Calu3 (cell line): Measurements from ENCODE around the gene TBC1D1. TPM values are rescaled to one million over a fixed set of nuclear protein-coding genes. Genes with fewer than 3 reads are reported as not detected.

Experiments
- BruUV-seq: library from RNA; stranded (reverse); fragments of 400-500 nt; replicated peaks from 2 replicates; lab custom pipeline; 2021; lab: Mats Ljungman, UMichigan
- CTCF ChIA-PET: fragments of 300-600 bp; sonication (Branson Sonifier 250); formaldehyde crosslinking; loops from one replicate; lab custom pipeline; 2022; ENCODE audit warnings: antibody characterized with exemption; lab: Charles Lee
- DNase-seq: peaks from one replicate; pipeline ENCODE4 v3.0.0; 2022
- H3K27ac Mint-ChIP-seq: one replicate; pipeline ENCODE4 v1.8.0; 2022; ENCODE audit warnings: mixed read lengths; ENCODE audit not compliant: unreplicated experiment
- H3K27me3 Mint-ChIP-seq: one replicate; pipeline ENCODE4 v1.8.0; 2022; ENCODE audit warnings: mixed read lengths; ENCODE audit not compliant: unreplicated experiment
- H3K36me3 Mint-ChIP-seq: one replicate; pipeline ENCODE4 v1.8.0; 2022; ENCODE audit warnings: mild to moderate bottlenecking, moderate library complexity, mixed read lengths; ENCODE audit not compliant: insufficient read depth, unreplicated experiment
- H3K4me1 Mint-ChIP-seq: one replicate; pipeline ENCODE4 v1.8.0; 2022; ENCODE audit warnings: mild to moderate bottlenecking, low read depth, mixed read lengths; ENCODE audit not compliant: unreplicated experiment
- H3K4me3 Mint-ChIP-seq: one replicate; pipeline ENCODE4 v1.8.0; 2022; ENCODE audit warnings: mild to moderate bottlenecking, low read depth, moderate library complexity, mixed read lengths; ENCODE audit not compliant: unreplicated experiment
- H3K9me3 Mint-ChIP-seq: one replicate; pipeline ENCODE4 v1.8.0; 2022; ENCODE audit warnings: low read depth, mixed read lengths; ENCODE audit not compliant: unreplicated experiment
- CTCF ChIP-seq: fragments of 200-600 bp; IDR thresholded peaks from one replicate; pipeline ENCODE4 v1.8.0; 2022; ENCODE audit warnings: antibody characterized with exemption; ENCODE audit not compliant: unreplicated experiment
- intact Hi-C: fragments of 100-400 bp; cut with micrococcal nuclease; formaldehyde crosslinking; loops from one replicate; pipeline ENCODE4 v1.10.0; 2022; ENCODE audit not compliant: unreplicated experiment
- total RNA-seq: library from RNA; stranded (reverse); gene quantifications from 2 replicates; pipeline ENCODE4 v1.2.3, GENCODE V29; 2022

Gene TBC1D1
- total RNA-seq, 1 experiment from 2014 or later, result 39.8 TPM

GRCh38 chr4:37885496-37885895 is 5.4 kb upstream of the TBC1D1 start:
- no peaks in the 10 kb centered on the region for H3K4me1 Mint-ChIP-seq
- H3K9me3 Mint-ChIP-seq, result no peaks in the 10 kb centered on the region
- no peak overlapping the region for H3K4me3 Mint-ChIP-seq
- TF ChIP-seq CTCF, result no peak
- H3K27me3 Mint-ChIP-seq, result peaks cover 12% of the 10 kb centered on the region
- no TSS peak for BruUV-seq
- H3K27ac Mint-ChIP-seq, result no peak overlapping the region
- DNase-seq, result no peak
- intact Hi-C loops, result no loop called here
- CTCF ChIA-PET, result no interaction called here
- no peaks in the 10 kb centered on the region for H3K36me3 Mint-ChIP-seq

GRCh38 chr4:37889849-37890800 is 759 bp upstream of the TBC1D1 start:
- peak; percentile 44 for DNase-seq
- CTCF ChIA-PET, result no interaction called here
- intact Hi-C loops, result loop anchor here (5.0 kb wide), 1 partner anchor 92 kb away; no protein-coding TSS in a partner anchor
- Mint-ChIP-seq H3K9me3 (no peaks in the 10 kb centered on the region), H3K27me3 (peaks cover 12% of the 10 kb centered on the region), H3K36me3 (no peaks in the 10 kb centered on the region), H3K27ac (no peak overlapping the region), H3K4me1 (no peaks in the 10 kb centered on the region), H3K4me3 (peak overlapping the region; percentile 59)
- no peak for TF ChIP-seq CTCF
- BruUV-seq, result no TSS peak

- Mint-ChIP-seq H3K4me1 (no peaks in the 10 kb centered on the region), H3K27me3 (peaks cover 12% of the 10 kb centered on the region), H3K9me3 (no peaks in the 10 kb centered on the region), H3K27ac (no peak overlapping the region), H3K4me3 (peak overlapping the region; percentile 59), H3K36me3 (no peaks in the 10 kb centered on the region)
- intact Hi-C loops, result loop anchor here (5.0 kb wide), 1 partner anchor 91 kb away; no protein-coding TSS in a partner anchor
- BruUV-seq, result no TSS peak
- TF ChIP-seq CTCF, result no peak
- peak; percentile 16 for DNase-seq
- CTCF ChIA-PET, result interaction anchor here (0.6 to 1.1 kb wide), 4 partner anchors 37 to 324 kb away, joined by 3 to 4 read pairs (median 4); no protein-coding TSS in a partner anchor
Measured at GRCh38 chr4:37891260-37892159, 626 bp downstream of the TBC1D1 start.

GRCh38 chr4:37892641-37893040 is 1.8 kb downstream of the TBC1D1 start:
- no TSS peak for BruUV-seq
- H3K27me3 Mint-ChIP-seq, result peaks cover 12% of the 10 kb centered on the region

More at GRCh38 chr4:37892641-37893040, 1.8 kb downstream of the TBC1D1 start:
- Mint-ChIP-seq H3K9me3 (no peaks in the 10 kb centered on the region), H3K36me3 (no peaks in the 10 kb centered on the region), H3K4me3 (no peak overlapping the region), H3K4me1 (no peaks in the 10 kb centered on the region), H3K27ac (no peak overlapping the region)
- intact Hi-C loops, result loop anchor here (5.0 kb wide), 1 partner anchor 90 kb away; no protein-coding TSS in a partner anchor
- CTCF ChIA-PET, result interaction anchor here (1.1 kb wide), 1 partner anchor 38 kb away, joined by 3 read pairs; no protein-coding TSS in a partner anchor
- no peak for DNase-seq
- TF ChIP-seq CTCF, result no peak
